ENCODE results near the gene FAM20C.

Gene FAM20C

DNA sequence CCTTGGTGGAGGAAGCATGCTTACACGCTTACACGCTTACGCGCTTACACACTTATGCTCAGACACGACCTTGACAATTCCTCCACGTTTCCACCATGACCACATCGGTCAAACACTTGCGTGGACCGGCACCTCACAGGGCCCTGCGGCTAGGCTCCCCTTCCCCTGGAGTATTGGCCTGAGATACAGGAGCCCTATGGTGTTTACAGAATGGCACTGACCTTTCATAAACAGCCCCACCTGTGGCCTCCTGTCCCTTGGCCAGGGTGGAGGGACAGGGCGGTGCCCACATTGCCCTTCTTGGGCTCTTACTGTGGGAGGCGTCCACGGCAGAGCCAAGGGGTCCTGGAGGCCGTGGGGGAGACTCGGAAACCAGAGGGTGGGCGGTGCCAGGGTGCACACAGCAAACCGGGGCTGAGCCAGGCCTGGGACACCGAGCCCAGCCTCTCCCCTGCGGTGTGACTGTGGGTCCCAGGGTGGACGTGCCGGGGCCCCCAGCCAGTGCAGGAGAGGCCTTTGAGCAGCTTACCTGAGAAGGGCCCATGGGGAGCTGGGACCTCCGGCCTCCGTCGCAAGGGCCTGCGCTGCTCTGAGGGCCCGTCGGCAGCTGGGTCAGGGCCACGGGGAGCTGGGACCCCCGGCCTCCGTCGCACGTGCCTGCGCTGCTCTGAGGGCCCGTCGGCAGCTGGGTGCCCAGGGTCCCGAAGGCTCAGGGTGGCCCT is 53.4 kb downstream of the FAM20C start:
- no peak for DNase-seq (ENCODE audit: low read depth in 2 of 2)

GRCh38 chr7:246451-246850 is 54.1 kb downstream of the FAM20C start:
- no peak for DNase-seq (ENCODE audit: low read depth in 2 of 2)

GRCh38 chr7:247181-247580 is 54.8 kb downstream of the FAM20C start:
- no peak for DNase-seq (ENCODE audit: low read depth in 2 of 2)

- no peak for DNase-seq (ENCODE audit: low read depth in 2 of 2)
These were observed 55.3 kb downstream of the FAM20C start for GRCh38 chr7:247636-248035.

DNA sequence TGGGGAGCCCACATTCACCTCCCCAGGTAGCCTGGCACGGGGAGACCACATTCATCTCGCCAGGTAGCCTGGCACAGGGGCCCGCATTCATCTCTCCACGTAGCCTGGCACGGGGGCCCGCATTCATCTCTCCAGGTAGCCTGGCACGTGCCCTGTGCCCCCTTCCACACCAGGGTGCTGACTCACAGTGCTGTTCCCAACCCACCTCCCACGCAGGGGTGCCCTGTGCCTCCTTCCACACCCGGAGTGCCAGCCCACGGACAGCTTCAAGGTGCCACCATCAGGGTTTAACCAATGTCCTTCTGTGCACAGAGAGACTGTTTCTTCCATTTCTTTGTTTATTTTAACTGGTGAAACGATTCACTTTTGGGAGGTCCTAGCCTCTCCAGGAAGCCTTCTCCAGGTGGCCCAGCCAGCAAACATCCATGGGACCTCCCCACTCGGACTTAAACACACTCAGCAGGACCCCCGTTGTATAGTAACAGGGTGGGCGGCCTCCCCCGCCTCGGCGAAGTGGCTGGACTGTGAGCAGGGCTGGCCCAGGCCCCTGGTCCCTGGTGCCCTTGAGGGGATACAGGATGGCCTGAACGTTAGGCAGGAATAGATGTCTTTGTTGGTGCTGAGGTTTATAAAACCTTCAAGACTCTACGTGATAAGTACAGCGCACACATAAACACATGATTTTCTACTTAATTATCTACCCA is 56.5 kb downstream of the FAM20C start:
- no peak for DNase-seq (ENCODE audit: low read depth in 2 of 2)

DNA sequence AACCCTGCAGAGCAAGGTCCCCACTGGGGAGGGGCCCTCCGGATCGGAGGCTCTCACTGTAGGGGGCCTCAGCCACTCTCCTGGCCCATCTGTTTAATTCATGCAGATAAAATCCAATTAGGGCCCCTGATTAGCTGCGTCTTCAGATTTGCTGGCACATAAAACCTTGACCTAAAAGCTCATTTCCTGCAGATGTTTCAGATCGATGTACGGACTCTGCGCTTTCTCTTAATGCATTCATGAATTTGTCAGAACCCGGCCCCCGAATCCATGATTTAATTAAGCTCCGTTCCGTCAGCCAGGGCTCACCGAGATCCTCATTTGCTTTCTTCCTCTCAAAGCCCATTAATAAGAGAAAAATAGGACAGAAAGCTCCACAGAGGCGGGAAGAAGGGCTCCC is 57.6 kb downstream of the FAM20C start:
- DNase-seq (ENCODE audit: low read depth in 2 of 2) = no peak

DNA sequence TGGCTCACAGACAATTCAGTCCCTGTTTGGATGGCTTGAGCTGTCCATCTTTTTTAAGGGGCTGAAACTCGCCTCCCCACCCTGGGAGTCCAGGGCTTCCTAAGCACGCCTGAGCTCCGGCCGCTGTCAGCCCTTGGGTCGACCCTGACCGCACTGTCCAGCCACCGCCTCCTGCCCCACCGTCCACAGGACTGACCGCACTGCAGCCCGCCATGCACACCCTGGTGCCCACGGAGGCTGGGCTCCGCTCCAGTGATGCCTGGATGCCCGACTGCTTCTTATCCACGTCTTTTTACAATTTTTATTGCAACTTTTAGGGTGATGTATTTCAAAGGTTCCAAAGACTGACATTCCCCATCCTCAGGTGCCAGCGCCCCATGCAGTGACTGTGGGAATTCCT is 58.2 kb downstream of the FAM20C start:
- DNase-seq (ENCODE audit: low read depth in 2 of 2) = no peak

DNA sequence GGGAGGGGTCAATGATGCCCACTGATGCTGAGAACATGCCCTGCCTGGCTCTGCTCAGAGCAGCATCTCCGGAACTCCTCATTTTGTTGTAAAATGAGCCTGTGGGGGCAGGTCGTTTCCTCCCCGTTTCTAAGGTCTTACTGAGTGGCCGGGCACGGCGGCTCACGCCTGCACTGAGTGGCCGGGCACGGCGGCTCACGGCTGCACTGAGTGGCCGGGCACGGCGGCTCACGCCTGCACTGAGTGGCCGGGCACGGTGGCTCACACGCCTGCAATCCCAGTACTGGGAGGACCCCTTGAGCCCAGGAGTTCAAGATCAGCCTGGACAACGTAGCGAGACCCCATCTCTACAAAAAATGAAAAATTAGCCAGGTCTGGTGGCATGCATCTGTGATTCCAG is 58.6 kb downstream of the FAM20C start:
- DNase-seq (ENCODE audit: low read depth in 2 of 2) = no peak

DNA sequence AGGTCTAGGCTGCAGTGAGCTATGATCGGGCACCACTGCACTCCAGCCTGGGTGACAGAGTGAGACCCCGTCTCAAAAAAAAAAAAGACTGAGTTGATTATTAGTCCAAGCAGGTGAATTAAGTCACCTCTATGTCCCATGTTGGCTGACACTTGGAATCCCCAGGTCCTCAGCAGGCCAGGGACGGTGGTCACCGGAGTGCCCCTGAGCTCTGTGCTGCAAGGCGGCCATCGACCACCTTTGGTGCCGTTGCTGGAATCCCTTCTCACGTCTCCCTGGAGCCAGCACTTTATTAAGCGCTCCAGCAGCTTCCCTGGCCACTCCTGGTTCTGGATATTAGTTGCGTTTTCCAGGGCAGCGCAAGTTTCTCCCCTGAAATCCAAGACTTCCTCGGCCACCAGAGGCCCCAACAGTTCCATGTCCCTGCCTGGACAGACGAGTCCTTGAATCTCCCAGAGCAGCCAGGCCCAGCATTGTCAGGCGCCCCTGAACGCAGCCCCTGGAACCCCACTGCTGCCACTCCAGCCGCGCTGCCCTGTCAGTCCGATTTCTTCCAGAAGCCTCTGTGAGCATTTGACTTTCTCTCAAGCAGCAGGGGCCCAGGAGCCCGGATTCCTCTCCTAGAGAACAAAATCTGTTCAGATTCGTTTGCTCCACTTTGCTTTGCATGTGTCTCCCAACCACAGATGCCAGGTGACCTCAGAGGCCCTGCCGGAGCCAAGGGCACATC is 59.2 kb downstream of the FAM20C start:
- no peak for DNase-seq (ENCODE audit: low read depth in 2 of 2)

- DNase-seq (ENCODE audit: low read depth in 2 of 2) = no peak
These were observed 60.0 kb downstream of the FAM20C start for GRCh38 chr7:252216-252965.

DNA sequence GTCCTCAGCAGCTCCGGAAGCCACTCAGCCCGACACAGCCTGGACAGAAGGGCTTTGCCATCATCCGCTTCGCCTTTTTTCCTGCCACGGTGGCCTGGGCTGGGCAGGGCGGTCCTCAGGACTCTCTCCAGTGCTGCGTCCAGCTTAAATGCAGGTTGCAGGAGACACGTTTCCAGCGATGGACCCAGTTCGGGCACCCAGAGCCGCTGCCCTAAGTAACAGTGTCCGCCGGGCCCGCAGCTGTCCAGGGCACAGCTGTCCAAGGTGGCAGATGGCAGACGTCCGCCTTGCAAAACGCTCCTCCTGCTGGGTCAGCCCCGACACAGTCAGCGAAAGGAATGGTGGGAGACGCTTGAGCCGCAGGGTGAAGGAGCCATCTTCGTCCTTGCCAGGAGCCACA is 60.6 kb downstream of the FAM20C start:
- no peak for DNase-seq (ENCODE audit: low read depth in 2 of 2)

GRCh38 chr7:253581-254336 is 61.4 kb downstream of the FAM20C start:
- DNase-seq (ENCODE audit: low read depth in 2 of 2) = no peak

- DNase-seq (ENCODE audit: low read depth in 2 of 2) = no peak
These were observed 62.1 kb downstream of the FAM20C start for GRCh38 chr7:254337-255037.

DNA sequence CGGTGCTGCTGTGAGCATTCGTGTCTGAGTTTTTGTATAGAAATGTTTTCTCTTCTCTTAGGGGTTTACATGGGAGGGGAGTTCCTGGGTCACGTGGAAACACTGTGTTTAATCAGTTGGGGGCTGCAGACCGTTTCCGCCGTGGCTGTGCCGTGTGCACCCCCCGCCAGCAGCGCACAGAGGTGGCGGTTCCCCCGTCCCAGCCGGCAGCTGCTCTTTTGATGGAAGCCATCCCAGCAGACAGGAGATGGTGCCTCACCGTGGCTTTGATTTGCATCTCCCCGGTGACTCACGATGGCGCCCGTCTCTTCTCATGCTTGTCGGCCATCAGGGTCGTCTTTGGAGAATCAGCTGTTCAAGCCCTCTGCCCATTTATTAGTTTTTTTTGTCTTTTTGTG is 62.7 kb downstream of the FAM20C start:
- DNase-seq (ENCODE audit: low read depth in 2 of 2) = no peak

- no peak for DNase-seq (ENCODE audit: low read depth in 2 of 2)
These were observed 63.5 kb downstream of the FAM20C start for GRCh38 chr7:255721-256361.

GRCh38 chr7:256461-256940 is 64.1 kb downstream of the FAM20C start:
- no peak for DNase-seq (ENCODE audit: low read depth in 2 of 2)

GRCh38 chr7:256981-257646 is 64.7 kb downstream of the FAM20C start:
- no peak for DNase-seq (ENCODE audit: low read depth in 2 of 2)

DNA sequence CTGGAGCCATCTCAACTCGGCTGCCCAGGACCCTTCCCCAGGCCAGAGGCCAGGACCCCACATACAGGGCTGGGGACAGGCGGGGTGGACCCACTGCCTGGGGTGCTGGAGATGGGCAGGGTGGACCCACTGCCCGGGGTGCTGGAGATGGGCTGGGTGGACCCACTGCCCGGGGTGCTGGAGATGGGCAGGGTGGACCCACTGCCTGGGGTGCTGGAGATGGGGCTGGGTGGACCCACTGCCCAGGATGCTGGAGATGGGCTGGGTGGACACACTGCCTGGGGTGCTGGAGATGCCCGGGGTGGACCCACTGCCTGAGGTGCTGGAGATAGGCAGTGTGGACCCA is 65.2 kb downstream of the FAM20C start:
- DNase-seq (ENCODE audit: low read depth in 2 of 2) = no peak

DNA sequence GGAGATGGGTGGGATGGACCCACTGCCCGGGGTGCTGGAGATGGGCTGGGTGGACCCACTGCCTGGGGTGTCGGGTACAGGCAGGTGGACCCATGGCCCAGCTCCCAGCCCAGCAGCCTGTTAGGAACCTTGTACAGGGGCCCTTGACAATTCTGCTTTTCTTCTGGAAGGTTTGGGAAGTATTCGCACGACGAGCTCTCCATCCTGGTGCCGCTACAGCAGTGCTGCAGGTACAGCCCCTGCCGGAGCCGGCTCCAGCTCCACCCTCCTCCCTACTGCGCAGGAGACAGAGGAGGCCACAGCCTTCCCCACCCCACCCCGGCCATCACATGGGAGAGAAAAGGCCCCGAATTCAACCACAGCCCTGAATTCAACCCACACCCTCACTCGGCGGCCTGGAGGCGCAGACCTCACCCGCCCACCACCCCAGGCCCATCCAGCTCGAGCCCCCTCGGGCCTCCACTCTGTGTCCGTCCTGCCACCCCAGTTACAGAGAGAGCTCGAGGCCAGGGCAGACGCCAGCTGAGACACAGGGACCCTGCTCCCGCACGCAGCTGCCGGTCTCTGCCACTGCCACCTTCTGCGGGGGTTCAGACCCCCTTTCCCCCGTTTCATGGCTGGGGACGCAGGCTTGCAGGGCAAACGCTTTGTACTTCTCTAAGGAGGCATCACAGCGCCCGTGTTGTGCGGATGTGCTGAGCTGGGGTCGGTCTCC is 66.3 kb downstream of the FAM20C start:
- no peak for DNase-seq (ENCODE audit: low read depth in 2 of 2)

Data from stimulated activated CD4-positive, alpha-beta T cell treated with anti-CD3 and anti-CD28 coated beads, Interleukin-4, amount 100 ng/mL, for 48 hours (primary cell).